ENCODE data around the gene PRSS36. TPM values are rescaled to one million over a fixed set of nuclear protein-coding genes. Genes with fewer than 3 reads are reported as not detected.

PRSS36 gene
- total RNA-seq, 2 donors from 2014 or later, result 4.3 to 4.7 TPM

GRCh38 chr16:31110106-31111034, 39.5 kb downstream of the PRSS36 start:
- TF ChIP-seq POLR2A (IDR thresholded peaks at IDR 0.05) (no peak), POLR2AphosphoS5 (IDR thresholded peaks at IDR 0.05) (no peak), CTCF (IDR thresholded peaks at IDR 0.05) (no peak)
- 86% methylated on average over 26 of the region's 26 CpGs for WGBS
- intact Hi-C loops (cut with DNase I), result no loop called here
- H3K4me3 ChIP-seq, result no peak overlapping the region
- H3K27ac ChIP-seq, result no peak overlapping the region
- H3K9me3 ChIP-seq, result no peaks in the 10 kb centered on the region
- no peaks in the 10 kb centered on the region for H3K27me3 ChIP-seq (replicated peaks; ENCODE audit: insufficient read depth)
- H3K36me3 ChIP-seq, result peaks cover 0 to 8% of the 10 kb centered on the region in 2 donors
- no peak for DNase-seq (ENCODE audit: low spot score)
- peaks cover 7% of the 10 kb centered on the region for H3K4me1 ChIP-seq (replicated peaks)

GRCh38 chr16:31109622-31110021, 40.2 kb downstream of the PRSS36 start:
- DNase-seq (ENCODE audit: low spot score), result no peak

GRCh38 chr16:31108794-31109558, 40.9 kb downstream of the PRSS36 start:
- Histone ChIP-seq H3K36me3 (peaks cover 0 to 8% of the 10 kb centered on the region in 2 donors), H3K4me1 (replicated peaks) (peaks cover 7% of the 10 kb centered on the region), H3K4me3 (peak overlapping the region; percentile 97 to 98), H3K9me3 (no peaks in the 10 kb centered on the region), H3K27ac (peak overlapping the region; percentile 88 to 93), H3K27me3 (replicated peaks; ENCODE audit: insufficient read depth) (no peaks in the 10 kb centered on the region)
- no peak for DNase-seq (ENCODE audit: low spot score)
- 31% methylated on average over 56 of the region's 57 CpGs for WGBS
- intact Hi-C loops (cut with DNase I), result loop anchor here (5.0 kb wide), 1 partner anchor 33 kb away; no protein-coding TSS in a partner anchor
- TF ChIP-seq CTCF (IDR thresholded peaks at IDR 0.05) (no peak), POLR2AphosphoS5 (IDR thresholded peaks at IDR 0.05) (no peak), POLR2A (IDR thresholded peaks at IDR 0.05) (no peak)

More at GRCh38 chr16:31109622-31110021, 40.2 kb downstream of the PRSS36 start:
- H3K36me3 ChIP-seq, result peaks cover 0 to 8% of the 10 kb centered on the region in 2 donors
- 87% methylated on average over 12 of the region's 12 CpGs for WGBS
- intact Hi-C loops (cut with DNase I), result loop anchor here (5.0 kb wide), 1 partner anchor 33 kb away; no protein-coding TSS in a partner anchor
- no peak overlapping the region for H3K4me3 ChIP-seq
- TF ChIP-seq POLR2AphosphoS5 (IDR thresholded peaks at IDR 0.05) (no peak), CTCF (IDR thresholded peaks at IDR 0.05) (no peak), POLR2A (IDR thresholded peaks at IDR 0.05) (no peak)
- H3K4me1 ChIP-seq (replicated peaks), result peaks cover 7% of the 10 kb centered on the region
- no peak overlapping the region for H3K27ac ChIP-seq
- H3K9me3 ChIP-seq, result no peaks in the 10 kb centered on the region
- no peaks in the 10 kb centered on the region for H3K27me3 ChIP-seq (replicated peaks; ENCODE audit: insufficient read depth)

GRCh38 chr16:31108035-31108793, 41.7 kb downstream of the PRSS36 start, which contains the start of gene BCKDK:
BCKDK (plus strand) TSS chr16:31108386; CDS start chr16:31109224, 838 bp downstream.
- peak; percentile 39 for DNase-seq (ENCODE audit: low spot score)
- intact Hi-C loops (cut with DNase I), result loop anchor here (5.0 kb wide), 1 partner anchor 34 kb away; no protein-coding TSS in a partner anchor
- peaks cover 7% of the 10 kb centered on the region for H3K4me1 ChIP-seq (replicated peaks)
- H3K36me3 ChIP-seq, result peaks cover 0 to 8% of the 10 kb centered on the region in 2 donors
- peak within 1 kb of the TSS; percentile 88 to 93 for H3K27ac ChIP-seq
- TF ChIP-seq CTCF (IDR thresholded peaks at IDR 0.05), result peak in 1 of 4 experiments; percentile 12
- TF ChIP-seq POLR2AphosphoS5 (IDR thresholded peaks at IDR 0.05), result peak; percentile 75
- peak; percentile 54 for TF ChIP-seq POLR2A (IDR thresholded peaks at IDR 0.05)
- 5% methylated on average over 35 of the region's 68 CpGs for WGBS
- no peaks in the 10 kb centered on the region for H3K27me3 ChIP-seq (replicated peaks; ENCODE audit: insufficient read depth)
- no peaks in the 10 kb centered on the region for H3K9me3 ChIP-seq
- H3K4me3 ChIP-seq, result peak within 1 kb of the TSS; percentile 97 to 98

All from prostate gland (tissue), 2 donors.